Femur (tissue), 1 donor: ENCODE measurements around the gene GATAD2B.
"Not testable (repeated sequence)": the region's sequence is repeated elsewhere in the genome, so short reads cannot be mapped to it uniquely, and the experiment has no call there.

Experiments
- DNase-seq: peaks from one replicate; pipeline ENCODE4 v3.0.0-alpha.2; 2017

Gene GATAD2B

DNA sequence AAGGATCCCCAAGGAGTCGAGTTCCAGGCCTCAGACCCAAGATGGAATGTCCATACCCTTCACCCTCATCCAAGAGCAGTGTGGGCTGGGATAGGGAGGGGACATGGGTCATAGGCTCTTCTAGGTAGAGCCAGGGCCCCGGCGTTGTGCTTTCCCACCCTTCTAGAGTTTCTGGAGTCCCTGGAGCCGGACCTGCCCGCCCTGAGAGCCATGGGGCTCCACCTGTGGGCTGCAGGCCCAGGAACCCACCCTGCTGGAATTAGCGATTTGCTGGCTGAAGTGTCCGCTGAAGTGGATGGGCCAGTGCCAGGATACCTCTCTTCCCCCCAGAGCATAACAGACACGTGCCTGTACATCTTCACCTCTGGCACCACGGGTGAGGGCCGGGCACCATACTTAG lies 146.4 kb downstream of the GATAD2B start:
- no peak for DNase-seq

DNA sequence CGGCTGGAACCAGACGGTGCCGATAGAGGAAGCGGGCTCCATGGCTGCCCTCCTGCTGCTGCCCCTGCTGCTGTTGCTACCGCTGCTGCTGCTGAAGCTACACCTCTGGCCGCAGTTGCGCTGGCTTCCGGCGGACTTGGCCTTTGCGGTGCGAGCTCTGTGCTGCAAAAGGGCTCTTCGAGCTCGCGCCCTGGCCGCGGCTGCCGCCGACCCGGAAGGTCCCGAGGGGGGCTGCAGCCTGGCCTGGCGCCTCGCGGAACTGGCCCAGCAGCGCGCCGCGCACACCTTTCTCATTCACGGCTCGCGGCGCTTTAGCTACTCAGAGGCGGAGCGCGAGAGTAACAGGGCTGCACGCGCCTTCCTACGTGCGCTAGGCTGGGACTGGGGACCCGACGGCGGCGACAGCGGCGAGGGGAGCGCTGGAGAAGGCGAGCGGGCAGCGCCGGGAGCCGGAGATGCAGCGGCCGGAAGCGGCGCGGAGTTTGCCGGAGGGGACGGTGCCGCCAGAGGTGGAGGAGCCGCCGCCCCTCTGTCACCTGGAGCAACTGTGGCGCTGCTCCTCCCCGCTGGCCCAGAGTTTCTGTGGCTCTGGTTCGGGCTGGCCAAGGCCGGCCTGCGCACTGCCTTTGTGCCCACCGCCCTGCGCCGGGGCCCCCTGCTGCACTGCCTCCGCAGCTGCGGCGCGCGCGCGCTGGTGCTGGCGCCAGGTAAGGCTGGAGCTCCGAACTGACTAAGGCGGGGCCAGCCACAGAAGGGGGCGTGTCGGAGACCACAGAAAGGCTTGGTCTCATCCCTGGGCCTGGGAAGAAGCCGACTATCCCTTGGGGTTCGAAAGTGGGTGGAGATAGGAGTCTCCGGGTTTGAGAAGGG lies 147.1 kb downstream of the GATAD2B start:
- DNase-seq = peak; percentile 81

DNA sequence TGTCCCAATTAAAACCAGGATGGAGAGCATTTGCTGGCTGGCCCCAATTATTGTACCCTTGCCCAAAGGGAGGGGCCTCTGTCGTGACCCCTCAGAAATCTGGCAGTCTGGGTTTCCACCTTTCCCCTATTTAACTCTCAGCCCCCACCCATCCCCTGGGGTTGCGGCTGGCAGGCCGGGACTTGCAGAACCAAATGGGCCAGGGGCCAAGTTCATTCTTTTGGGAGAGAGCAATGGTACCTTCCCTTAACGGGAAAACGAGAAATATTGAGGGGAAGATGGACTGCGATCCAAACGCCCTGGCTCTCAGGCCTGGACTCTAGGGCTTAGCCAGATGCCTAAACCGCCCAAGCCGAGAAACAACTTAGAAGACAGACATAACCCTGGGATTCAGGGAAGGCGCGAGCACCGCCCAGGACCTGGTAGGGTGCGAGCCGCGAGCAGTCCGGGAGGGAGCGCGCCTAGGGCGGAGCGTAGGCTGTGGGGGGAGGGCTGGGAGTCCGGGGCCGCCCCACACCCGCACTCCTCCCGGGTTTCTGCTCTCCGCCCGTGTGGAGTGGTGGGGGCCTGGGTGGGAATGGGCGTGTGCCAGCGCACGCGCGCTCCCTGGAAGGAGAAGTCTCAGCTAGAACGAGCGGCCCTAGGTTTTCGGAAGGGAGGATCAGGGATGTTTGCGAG lies 147.9 kb downstream of the GATAD2B start, which contains the start of gene SLC27A3:
Gene SLC27A3 (plus strand): TSS at position 628 of the 678 bp plus-strand sequence. CDS start 91 bp downstream, outside the sequence.
- peak; percentile 91 for DNase-seq

DNA sequence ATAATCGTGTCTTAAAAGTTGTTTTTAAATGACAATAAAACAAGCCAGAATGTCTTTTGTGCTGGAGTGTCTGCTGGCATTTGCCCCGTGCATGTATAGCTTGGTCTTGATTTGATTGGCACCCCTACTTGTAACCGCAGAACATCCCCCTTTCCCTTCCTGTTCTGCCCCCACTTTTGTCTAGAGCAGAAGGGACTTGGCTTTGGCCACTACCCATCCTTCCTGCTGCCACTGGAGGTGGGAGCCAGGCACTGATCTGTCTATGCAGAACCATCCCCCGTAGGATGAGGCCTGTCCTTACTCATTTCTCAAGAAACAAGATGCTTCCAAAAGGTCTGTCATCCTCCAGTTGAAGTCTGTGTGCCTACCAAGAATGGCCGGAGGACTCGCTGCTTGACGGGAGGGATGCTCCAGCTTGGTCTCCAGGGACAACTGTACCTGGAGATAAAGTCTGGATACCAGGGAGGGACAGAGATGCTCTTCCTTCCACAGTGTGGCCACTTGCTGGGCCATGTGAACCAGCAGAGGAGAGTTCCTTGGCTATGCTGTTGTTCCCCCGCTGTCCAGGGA lies 148.7 kb downstream of the GATAD2B start:
- no peak for DNase-seq

DNA sequence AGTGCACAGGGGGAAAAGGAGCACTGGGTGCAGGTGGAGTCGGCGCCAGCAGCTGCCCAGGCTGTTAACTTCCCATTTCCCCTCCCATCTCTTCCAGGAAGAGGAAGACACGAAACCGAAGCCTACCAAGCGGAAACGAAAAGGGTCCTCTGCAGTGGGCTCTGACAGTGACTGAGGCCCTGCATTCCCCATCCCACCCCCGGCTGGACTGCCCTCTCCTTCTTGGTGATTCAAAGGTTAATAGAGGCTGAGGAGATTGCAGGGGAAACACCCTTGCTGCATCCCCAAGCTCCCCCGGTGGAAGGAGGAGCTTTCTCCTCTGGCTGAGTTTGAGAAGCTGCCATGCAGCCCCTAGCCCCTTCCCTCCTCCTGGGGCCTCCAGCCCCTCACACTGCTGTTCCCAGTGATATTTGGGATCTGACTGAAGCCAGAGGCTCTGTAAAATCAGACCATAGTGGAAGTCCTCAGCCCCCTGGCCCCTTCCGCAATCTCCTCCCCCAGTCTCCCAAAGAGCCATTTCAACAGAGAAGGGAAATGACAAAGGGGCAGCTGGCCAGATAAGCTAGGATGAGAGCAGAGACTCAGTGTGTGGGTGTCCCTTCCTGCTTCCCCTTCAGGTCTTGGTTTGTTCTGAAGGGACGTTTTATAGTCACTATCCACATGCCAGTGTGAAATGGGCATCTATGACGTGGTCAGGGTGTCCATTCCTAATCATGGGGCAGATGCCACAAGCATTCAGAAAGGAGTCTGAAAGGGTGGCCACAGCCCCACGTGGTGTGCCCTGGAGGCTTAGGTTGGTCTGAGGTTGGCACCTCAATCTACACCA lies 149.5 kb downstream of the GATAD2B start:
- DNase-seq = no peak

DNA sequence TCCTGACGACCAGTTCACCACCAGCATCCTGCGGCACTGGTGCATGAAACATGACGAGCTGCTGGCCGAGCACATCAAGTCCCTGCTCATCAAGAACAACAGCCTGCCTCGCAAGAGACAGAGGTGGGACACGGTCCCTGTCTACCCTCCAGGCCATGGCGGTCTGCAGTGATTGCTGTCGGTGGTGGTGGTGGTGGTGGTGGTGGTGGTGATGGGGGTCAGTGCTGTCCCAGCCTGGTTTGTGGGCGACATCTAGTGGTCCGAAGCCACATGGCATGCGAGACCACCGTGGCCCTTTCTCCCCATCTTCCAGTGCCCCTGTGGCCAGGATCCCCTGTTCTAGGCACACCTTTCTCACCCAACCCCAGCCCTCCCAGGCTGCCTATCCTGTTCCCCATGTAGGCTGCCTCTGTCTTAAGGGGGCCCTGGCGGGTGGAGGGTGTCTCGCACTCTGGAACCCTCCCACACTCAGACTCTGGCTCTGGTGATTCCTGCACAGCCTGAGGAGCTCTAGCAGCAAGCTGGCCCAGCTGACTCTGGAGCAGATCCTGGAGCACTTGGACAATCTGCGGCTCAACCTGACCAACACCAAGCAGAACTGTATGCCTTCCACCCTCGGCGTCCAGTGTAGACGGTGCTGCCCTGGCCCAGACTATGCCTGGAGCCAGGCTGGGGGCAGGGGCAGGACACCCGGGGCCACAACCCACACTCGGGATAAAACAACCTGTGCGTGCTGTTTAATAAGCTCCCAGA lies 150.8 kb downstream of the GATAD2B start:
- DNase-seq = no peak

DNA sequence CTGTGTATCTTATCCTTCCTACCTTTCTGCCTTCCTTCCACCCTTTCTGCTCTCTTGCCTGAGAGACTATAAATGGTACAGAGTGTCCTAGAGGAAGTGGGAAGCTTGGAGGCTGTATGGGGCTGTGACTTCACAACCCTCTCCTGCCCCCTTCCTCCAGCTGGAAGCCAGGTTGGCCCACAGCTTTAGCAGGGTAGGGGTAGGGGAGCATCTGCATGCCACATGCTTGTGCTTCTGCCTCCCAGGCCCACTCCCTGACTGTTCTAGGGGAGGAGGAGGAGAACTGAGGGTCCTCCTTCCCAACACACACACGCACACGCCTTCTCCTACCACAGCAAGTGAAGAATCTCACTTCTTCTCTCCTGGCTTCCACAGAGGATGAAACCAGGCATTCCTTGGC lies 151.5 kb downstream of the GATAD2B start:
- DNase-seq = no peak

DNA sequence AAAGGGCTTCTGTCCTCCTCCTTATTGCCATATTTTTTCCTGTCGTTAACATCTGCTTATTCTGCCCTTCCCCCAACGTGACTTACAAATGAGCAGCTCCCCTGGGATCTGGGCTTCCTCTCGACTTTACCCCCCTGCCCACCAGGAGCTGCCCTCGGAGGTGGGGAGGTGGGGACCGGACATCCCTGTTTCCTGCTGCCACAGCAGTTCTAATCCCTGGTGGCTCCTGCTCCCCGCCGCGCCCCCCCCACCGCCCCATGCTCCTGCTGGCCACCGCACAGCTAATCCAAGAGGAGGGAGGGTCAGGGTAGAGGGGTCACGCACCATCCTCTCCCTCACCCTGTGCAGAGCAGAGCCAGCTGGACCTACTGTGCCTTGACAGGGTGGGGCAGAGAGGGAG lies 152.0 kb downstream of the GATAD2B start:
- no peak for DNase-seq

DNA sequence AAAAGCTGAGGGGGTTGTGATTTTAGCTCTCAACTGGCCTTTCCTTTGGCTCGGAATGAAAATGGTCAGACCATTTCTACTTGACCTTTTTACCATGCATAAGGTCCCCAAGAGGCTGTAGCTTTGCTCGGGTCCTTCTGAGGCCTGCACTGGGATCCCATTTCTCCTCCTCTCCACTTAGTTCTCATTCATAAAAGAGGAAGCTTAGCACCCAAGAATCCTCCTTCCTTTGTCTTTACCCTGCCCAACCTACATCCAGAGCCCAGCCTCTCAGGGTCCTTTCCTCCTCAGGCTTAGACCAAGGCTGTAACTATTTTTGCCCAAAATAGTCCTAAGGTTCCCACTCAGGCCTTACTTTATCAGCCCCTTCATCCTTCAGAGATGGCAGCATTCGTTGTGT lies 153.6 kb downstream of the GATAD2B start:
- no peak for DNase-seq

DNA sequence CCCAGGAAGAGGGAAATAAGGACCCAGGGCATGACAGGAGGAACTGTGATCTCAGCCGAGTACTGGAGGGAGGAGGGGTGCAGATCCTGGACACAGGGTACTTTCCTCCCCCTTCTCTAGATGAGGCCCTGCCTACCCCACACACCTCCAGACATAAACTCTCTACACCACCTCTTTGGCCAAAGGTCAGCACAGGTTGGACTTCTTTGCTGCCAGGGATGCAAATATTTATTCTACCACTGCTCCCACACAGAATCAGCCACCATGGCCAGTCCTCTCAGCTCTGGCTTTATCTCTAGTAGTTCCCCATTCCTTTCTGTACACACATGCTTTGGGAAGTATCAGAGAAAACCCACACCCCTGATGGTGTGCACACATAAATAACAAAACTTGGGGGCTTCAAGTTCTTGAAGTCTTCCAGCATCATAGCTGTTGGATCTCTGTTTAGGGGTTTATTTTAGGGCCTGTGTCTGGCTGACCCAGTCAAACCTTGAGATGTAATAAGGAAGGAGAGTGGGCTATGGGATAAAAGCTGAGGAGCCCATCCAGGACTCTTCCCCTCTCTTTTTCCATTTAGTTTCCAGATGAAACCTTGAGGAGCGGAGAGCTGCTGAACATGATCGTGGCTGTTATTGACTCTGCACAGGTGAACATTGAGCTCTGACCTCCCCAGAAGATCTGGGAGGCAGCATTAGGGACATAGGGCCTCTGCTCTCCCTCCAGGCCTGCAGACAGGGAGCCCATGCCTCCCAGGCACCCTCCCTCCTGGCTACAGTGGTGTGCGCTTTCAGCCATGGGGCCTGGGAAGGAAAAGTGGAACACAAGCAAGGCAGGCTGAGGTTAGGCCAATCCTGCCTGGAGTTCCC lies 154.2 kb downstream of the GATAD2B start:
- no peak for DNase-seq

DNA sequence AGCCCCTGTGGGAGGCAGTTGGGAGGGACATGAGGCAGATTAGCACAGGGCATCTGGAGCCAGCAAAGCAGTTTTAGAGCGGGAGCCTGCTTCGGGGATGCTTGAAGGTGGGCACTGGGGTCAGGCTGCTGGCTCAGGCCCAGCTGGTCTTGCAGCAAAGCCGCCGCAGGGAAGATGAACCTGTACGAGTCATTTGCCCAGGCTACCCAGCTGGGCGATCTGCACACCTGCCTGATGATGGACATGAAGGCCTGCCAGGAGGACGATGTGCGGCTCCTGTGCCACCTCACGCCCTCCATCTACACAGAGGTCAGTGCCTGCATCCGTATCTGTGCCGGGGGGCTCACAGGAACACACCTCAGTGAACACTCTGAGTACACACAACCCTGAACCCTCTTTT lies 155.3 kb downstream of the GATAD2B start:
- no peak for DNase-seq

DNA sequence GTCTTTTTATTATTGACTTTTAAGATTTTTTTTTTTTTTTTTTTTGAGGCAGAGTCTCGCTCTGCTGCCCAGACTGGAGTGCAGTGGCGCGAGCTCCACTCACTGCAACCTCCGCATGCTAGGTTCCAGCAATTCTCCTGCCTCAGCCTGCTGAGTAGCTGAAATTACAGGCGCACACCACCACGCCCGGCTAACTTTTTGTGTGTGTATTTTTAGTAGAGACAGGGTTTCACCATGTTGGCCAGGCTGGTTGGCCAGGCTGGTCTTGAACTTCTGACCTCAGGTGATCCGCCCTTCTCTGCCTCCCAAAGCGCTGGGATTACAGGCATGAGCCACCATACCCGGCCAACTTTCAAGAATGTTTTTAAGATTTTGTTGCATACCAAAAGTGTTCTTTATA lies 156.1 kb downstream of the GATAD2B start:
- DNase-seq = not testable (repeated sequence)

DNA sequence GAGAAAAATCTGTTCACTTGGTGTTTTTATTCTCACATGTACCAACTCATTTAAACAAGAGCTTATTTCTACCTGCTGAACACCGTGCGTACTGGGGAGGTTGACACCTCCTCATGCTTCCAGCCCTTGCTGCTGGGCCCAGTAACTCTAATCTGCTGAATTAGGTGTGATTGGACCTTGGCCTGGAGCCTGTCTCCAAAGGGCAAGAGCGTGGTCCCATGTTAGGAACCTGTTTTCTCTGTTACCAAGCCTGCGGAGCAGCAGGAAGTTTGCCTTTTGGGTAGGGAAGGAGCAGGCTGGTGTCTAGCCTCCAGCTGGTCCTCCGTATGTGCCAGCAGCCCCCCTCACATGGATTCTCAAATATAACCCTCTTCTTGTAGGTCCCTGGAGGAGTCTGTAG lies 158.5 kb downstream of the GATAD2B start:
- DNase-seq = no peak

DNA sequence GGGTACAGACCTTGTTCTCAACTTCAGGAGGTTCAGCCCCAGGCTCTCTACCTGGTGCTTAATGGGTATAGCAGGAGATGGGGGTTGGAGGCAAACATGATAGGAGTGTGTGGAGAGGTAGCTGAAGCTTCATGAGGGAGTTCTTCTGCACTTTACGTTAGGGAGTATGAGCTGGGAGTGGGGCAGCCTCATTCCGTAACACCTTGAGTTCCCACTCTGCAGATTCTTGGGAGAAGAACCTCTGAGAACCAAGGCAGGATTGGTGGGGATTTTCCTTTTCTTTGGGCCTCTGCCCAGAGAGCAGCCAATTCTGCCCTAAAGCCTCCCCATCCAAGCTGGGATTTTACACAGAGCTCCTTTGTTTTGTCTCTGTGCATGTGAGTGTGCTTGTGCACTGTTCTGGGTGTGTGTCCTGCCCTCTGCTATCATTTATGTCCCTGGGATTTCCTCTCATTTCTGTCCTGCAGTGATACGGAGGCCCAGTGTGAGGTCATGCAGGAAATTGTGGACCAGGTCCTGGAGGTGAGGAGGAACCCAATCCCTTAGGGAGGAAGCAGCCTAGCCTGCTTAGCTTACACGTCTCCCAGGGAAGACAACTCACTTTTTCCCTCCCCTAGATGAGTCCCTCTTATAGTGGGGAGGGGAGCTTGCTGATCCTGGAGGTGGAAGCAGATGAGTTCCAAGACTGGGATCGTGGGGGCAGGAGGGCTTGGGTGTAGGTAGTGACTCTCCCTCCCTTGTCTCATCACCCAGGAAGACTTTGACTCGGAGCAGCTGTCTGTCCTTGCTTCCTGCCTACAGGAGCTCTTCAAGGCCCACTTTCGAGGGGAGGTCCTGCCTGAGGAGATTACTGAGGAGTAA lies 159.2 kb downstream of the GATAD2B start:
- DNase-seq = no peak

DNA sequence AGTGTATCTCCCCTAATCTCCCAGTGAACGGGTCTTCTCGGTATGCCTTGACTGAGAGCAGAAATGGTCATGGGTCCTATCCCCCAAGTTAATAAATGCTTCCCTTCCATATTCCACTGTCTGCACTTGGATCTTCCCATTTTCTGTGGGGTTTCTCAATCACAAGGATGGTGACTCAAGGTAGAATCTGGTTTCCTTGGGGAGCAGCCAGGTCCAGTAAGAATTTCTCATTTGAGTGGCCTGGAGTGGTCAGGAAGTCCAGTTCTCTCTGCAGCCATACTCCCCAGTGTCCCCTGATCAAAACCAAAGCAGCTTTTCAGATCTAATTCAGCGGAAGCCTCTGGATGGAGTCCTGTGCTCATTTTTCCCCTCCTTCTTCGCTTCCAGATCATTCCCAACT lies 162.3 kb downstream of the GATAD2B start:
- no peak for DNase-seq
